ENCODE measurements around the gene OLFML1. TPM values are rescaled to one million over a fixed set of nuclear protein-coding genes. Genes with fewer than 3 reads are reported as not detected.

Gene OLFML1
- total and polyA plus RNA-seq, 2 of the 13 experiments (the other 11 are each of a cell fraction or from before 2014, with no cell fraction given): 0.89 to 0.90 TPM

DNA sequence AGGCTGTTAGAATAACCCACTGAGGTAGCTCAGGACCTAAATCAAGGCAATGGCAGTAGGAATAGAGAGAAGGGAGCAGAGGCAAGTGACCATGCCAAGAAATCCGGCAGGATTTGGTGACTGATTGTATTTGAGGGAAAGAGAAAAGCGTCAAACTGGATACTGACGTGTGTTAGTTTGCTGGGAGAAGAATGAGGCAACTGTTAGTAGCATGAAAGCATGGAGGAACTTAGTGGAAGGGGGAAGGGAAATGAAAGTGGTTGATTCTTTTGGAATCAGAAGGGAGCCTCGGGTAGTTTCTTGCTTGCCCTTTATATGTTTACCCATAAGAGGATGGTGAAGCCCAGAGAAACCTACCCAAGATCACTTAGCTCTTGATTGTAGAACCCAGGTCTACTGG is 36.8 kb downstream of the OLFML1 start (continued):
- TF ChIP-seq, protein P1, sequence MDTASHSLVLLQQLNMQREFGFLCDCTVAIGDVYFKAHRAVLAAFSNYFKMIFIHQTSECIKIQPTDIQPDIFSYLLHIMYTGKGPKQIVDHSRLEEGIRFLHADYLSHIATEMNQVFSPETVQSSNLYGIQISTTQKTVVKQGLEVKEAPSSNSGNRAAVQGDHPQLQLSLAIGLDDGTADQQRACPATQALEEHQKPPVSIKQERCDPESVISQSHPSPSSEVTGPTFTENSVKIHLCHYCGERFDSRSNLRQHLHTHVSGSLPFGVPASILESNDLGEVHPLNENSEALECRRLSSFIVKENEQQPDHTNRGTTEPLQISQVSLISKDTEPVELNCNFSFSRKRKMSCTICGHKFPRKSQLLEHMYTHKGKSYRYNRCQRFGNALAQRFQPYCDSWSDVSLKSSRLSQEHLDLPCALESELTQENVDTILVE (CRISPR knock-in tag; IDR thresholded peaks at IDR 0.05): no peak
- TF ChIP-seq RBFOX2 (IDR thresholded peaks at IDR 0.05; ENCODE audit: low read depth, low read length): no peak

- Histone ChIP-seq H2AFZ (ENCODE audit: low read length) (no peak overlapping the region), H3K79me2 (ENCODE audit: insufficient read depth, low read length) (peaks cover 2% of the 10 kb centered on the region), H3K36me3 (replicated peaks in 1 of 2; ENCODE audit: control insufficient read depth in 1 of 2, insufficient read depth in 2 of 2, low read length in 2 of 2) (no peaks in the 10 kb centered on the region), H4K20me1 (ENCODE audit: insufficient read depth, low read length) (no peaks in the 10 kb centered on the region), H3K4me2 (ENCODE audit: low read depth, low read length) (no peak overlapping the region), H3K9ac (ENCODE audit: insufficient read depth, low read depth, low read length) (no peak overlapping the region), H3K27ac (ENCODE audit: extremely low read length, insufficient read depth, low read length) (no peak overlapping the region), H3K9me3 (ENCODE audit: low read length) (no peaks in the 10 kb centered on the region), H3K4me1 (ENCODE audit: insufficient read depth, low read length) (peaks cover 45% of the 10 kb centered on the region), H3K27me3 (ENCODE audit: control insufficient read depth in 1 of 2, insufficient read depth in 2 of 2, low read length in 2 of 2) (no peaks in the 10 kb centered on the region), H3K4me3 (replicated peaks in 1 of 3; ENCODE audit: insufficient read depth in 1 of 3, low read depth in 2 of 3, low read length in 3 of 3) (no peak overlapping the region)
- intact Hi-C loops (cut with micrococcal nuclease; ENCODE audit: unreplicated experiment) (no loop called here), in situ Hi-C loops (cut with HindIII; ENCODE audit: extremely low pct_ligation_motif_present, low pct_unique_long_range_greater_than_20kb) (no loop called here)
- CTCF ChIA-PET (ENCODE audit: low intra/inter-chr PET ratio, low total read pairs): no interaction called here
- DNase-seq (ENCODE audit: low spot score) (no peak), ATAC-seq (no peak), FAIRE-seq (no peak)
- no peak for TF ChIP-seq ZNF816 (CRISPR knock-in tag; IDR thresholded peaks at IDR 0.05; ENCODE audit: borderline replicate concordance)
- no peak for TF ChIP-seq PRMT3 (CRISPR knock-in tag; IDR thresholded peaks at IDR 0.05; ENCODE audit: borderline replicate concordance, low read depth)
- no peak for TF ChIP-seq ZNF446 (CRISPR knock-in tag; IDR thresholded peaks at IDR 0.05)
- no peak for TF ChIP-seq SAFB2 (CRISPR knock-in tag; IDR thresholded peaks at IDR 0.05; ENCODE audit: borderline replicate concordance, low read depth)
- no peak for TF ChIP-seq NPAS2 (CRISPR knock-in tag; IDR thresholded peaks at IDR 0.05; ENCODE audit: borderline replicate concordance)
- no peak for TF ChIP-seq HNF4G (IDR thresholded peaks at IDR 0.05; ENCODE audit: borderline replicate concordance, low read depth, low read length)
- no peak for TF ChIP-seq HNF4G (CRISPR knock-in tag; IDR thresholded peaks at IDR 0.05; ENCODE audit: borderline replicate concordance, low read depth)
- TF ChIP-seq ZMAT3 (CRISPR knock-in tag; conservative IDR thresholded peaks at IDR 0.05): no peak
- TF ChIP-seq HMG20B (CRISPR knock-in tag; conservative IDR thresholded peaks at IDR 0.05): no peak
- no peak for TF ChIP-seq ZNF337 (CRISPR knock-in tag; IDR thresholded peaks at IDR 0.05; ENCODE audit: borderline replicate concordance, low read depth)
- no peak for TF ChIP-seq ZBTB39 (CRISPR knock-in tag; IDR thresholded peaks at IDR 0.05)
- TF ChIP-seq POGZ (CRISPR knock-in tag; IDR thresholded peaks at IDR 0.05): no peak
- no peak for TF ChIP-seq ZNF607 (CRISPR knock-in tag; IDR thresholded peaks at IDR 0.05; ENCODE audit: borderline replicate concordance)
- no peak for TF ChIP-seq ZNF772 (CRISPR knock-in tag; IDR thresholded peaks at IDR 0.05)
- TF ChIP-seq ELF3 (CRISPR knock-in tag; IDR thresholded peaks at IDR 0.05): no peak
- TF ChIP-seq ZNF24 (IDR thresholded peaks at IDR 0.05): no peak
- no TSS peak for BruUV-seq (replicated peaks)
- POLR2A ChIA-PET: no interaction called here
- WGBS (ENCODE audit: low lambda C conversion rate): 63% methylated on average over 4 of the region's 4 CpGs
These were observed 37.2 kb downstream of the OLFML1 start for GRCh38 chr11:7522546-7522945.

Data from HepG2 (cell line).